SIG-M5 (cell line): Measurements from ENCODE around the gene KRTAP5-3.
"Not testable (repeated sequence)": the region's sequence is repeated elsewhere in the genome, so short reads cannot be mapped to it uniquely, and the experiment has no call there.

ENCODE experiments used
- DNase-seq: peaks from one replicate; lab custom pipeline; 2025; lab: John Stamatoyannopoulos, UW

The KRTAP5-3 gene

DNA sequence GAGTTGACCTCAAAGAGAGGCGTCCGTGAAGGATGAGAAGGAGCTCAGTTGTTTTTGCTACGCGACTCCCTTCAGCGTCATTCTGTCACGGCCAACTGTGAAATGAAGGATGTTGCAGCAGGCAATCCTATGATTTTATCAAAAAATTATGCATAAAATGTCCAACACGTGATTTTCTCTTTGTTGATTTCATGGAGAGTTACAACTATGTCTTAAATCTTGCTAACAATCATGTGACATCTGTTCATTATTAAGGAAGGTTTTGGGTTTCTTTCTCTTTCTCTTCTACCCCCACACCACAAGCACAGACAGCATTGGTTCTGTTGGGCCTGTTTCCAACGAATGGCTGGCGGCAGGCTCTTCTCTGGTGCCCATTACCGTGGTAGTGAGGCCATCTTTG, 10.0 kb upstream of the KRTAP5-3 start:
- DNase-seq: no peak

- not testable (repeated sequence) for DNase-seq
These were observed 362 bp downstream of the KRTAP5-3 start for GRCh38 chr11:1607901-1608300.

DNA sequence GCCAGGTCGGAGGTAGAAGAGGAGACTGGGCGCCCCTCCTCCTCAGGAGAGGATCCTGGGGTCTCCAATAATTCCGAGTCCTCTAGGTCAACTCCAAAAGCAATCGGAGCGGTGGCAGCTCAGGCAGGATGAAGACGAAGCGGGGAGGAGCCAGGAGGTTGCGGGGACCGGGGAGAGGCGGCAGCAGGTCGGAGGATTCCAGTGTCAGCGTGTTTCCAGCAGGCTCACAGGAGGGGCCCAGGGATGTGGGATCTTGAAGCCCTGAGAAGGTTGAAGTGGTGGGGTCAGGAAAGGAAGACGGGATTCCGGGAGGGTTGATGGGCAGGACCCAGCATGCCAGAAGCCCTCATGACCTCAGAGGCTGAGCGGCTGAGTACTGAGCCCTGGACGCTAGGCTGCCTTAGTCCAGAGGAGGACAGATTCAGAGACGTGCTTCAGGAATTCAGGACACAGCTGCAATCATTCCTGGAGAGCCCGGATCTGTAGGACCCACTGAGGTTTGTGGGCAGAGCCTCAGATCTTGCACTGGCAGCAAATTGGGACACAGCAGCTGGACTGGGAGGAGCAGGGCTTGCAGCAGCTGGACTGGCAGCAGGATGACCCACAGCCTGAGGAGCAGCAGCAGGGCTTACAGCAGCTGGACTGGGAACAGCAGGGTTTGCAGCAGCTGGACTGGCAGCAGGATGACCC, 962 bp downstream of the KRTAP5-3 start:
- not testable (repeated sequence) for DNase-seq

GRCh38 chr11:1605923-1606322, 2.3 kb downstream of the KRTAP5-3 start:
- DNase-seq: not testable (repeated sequence)

DNA sequence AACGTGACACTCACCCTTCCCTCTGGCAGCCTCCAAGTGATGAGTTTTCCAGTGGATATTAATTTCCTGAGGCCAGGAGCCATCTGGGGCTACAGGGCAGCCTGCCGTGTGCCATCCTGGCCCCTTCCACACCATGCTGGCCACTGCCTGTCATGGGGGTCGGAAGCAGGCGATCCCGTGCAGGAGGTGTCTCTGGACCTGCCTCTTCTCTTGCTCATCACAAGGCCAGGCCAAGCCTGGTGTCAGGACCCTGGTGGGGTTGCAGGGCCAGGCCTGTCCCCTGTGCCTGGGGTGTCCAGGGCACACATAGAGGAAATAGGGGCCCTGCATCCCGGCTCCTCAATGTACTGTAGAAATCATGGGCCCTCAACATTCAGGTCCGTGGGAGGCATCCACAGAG, 3.6 kb downstream of the KRTAP5-3 start:
- DNase-seq: no peak

- DNase-seq: no peak
These were observed 4.1 kb downstream of the KRTAP5-3 start for GRCh38 chr11:1604181-1604580.

DNA sequence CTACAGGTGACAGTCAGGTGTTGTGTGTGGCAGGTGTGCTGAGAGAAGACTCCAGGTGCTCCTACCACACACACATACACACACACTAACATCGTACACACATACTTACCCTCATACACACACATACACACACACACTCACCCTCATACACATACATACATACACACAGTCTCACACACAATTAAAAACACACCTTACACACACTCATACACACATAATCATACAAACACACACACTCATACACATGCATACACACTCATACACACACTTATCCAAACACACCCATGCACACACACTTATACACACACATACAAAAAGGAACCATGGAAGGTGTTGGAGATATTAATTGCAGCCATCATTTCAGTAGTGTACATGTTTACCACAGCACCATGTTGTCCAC, 4.6 kb downstream of the KRTAP5-3 start:
- no peak for DNase-seq

GRCh38 chr11:1601663-1602062, 6.6 kb downstream of the KRTAP5-3 start:
- DNase-seq: not testable (repeated sequence)

DNA sequence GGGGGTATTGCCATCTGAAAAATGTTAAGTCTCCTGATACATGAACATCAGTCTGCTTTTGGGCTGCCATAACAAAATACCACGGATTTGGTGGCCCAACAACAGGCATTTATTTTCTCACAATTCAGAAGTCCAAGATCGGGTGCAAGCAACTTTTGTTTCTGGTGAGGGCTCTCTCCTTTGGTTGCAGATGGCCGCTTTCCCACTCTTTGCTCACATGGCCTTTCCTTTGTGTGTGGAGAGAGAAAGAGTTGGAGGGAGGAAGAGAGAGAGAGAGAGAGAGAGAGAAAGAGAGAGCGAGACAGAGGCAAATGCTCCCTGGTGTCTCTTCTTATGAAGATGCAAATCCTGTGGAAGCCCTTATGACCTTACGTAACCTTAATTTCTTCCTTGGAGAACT, 7.6 kb downstream of the KRTAP5-3 start:
- DNase-seq: no peak

- no peak for DNase-seq
These were observed 9.4 kb downstream of the KRTAP5-3 start for GRCh38 chr11:1598816-1599215.

GRCh38 chr11:1598406-1598805, 9.9 kb downstream of the KRTAP5-3 start:
- not testable (repeated sequence) for DNase-seq

- no peak for DNase-seq
These were observed 10.3 kb downstream of the KRTAP5-3 start, which contains the start of gene KRTAP5-2 for GRCh38 chr11:1597994-1598380. Gene KRTAP5-2, minus strand, starts transcription at chr11:1598294. Its CDS starts 44 bp downstream, at chr11:1598250.

DNA sequence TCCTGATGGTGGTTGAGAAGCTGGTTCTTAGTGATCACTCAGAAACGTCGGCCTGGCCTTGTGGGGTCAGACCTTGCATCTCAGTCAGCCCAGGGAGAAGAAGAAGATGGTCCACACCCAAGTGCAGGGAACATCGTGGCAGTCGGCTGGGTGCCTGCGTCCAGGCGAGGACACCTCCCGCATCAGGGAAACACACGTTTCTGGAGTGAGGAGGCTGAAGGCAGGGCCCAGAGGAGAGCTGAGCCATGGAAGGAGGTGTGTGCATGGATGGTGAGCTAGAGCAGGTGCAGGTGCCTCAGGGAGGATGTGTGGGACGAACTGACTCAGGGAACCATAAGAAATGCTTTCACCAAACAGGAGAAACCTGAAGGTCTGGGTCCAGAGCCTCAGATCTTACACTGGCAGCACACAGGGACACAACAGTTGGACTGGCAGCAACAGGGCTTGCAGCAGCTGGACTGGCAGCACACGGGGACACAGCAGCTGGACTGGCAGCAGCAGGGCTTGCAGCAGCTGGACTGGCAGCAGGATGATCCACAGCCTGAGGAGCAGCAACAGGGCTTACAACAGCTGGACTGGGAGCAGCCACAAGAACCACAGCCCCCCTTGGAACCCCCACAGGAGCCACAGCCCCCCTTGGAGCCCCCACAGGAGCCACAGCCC, 10.8 kb downstream of the KRTAP5-3 start:
- no peak for DNase-seq

DNA sequence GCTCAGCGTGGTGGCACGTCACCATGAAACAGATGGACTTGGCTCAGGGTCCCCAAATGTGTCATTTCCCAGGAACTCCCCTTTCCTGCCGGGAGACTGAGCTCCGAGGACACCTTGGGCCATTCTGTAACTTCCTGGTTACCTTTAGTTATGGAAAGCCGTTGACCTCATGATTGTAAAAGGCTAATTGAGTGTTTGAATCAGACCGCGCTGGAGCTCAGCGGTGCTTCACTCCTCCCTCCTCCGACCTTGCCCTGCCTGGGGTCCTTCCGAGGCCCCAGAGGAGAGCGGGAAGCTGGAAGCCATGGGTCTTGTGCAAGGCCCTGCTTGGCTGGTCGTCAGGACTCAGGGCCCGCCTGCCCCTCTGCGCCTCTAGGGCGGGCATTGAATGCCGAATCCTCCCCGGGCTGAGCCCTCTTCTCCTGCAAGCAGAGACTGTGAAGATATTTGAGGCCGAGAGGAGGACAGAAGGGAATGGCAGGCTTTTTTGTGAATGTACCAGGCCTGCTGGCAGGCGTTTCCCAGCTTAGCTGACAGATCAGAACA, 11.6 kb downstream of the KRTAP5-3 start:
- not testable (repeated sequence) for DNase-seq

- DNase-seq: not testable (repeated sequence)
These were observed 12.2 kb downstream of the KRTAP5-3 start for GRCh38 chr11:1595994-1596575.

- DNase-seq: no peak
These were observed 15.6 kb downstream of the KRTAP5-3 start for GRCh38 chr11:1592628-1593027.

DNA sequence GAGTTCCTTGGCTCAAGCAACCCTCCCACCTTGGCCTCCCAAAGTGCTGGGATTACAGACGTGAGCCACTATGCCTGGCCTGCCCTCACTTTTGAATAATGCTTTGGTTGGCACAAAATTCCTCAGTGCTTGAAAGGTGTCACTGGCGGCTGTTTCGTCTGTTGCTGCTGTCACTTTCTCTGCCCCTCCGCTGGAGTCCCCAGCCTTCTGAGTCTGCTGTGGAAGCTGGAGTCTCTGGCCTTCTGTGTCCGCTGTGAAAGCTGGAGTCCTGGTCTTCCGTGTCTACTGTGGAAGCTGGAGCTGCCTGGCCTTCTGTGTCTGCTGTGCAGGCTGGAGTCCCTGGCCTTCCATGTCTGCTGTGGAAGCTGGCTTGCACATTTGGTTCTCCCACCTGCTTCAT, 18.3 kb downstream of the KRTAP5-3 start:
- no peak for DNase-seq

GRCh38 chr11:1589191-1589963, 18.9 kb downstream of the KRTAP5-3 start:
- DNase-seq: not testable (repeated sequence)

DNA sequence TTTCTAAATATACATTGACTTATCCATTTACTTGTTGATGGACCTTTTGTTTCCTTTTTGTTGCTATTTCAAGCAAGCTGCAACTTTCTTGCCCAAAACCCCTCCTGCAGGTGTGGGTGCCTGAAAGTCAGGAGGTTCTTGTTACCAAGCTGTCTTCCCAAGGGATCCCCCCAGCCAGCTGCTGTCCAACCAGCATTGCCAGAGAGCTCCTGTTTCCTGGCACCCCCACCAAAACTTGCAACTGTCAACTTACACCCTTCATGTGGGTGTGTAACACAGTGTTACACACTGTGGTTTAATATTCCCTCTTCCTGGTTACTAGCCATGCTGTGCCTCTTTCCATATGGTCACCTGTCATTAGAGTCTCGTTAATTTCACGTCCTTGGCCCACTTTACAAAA, 21.6 kb downstream of the KRTAP5-3 start:
- DNase-seq: no peak

DNA sequence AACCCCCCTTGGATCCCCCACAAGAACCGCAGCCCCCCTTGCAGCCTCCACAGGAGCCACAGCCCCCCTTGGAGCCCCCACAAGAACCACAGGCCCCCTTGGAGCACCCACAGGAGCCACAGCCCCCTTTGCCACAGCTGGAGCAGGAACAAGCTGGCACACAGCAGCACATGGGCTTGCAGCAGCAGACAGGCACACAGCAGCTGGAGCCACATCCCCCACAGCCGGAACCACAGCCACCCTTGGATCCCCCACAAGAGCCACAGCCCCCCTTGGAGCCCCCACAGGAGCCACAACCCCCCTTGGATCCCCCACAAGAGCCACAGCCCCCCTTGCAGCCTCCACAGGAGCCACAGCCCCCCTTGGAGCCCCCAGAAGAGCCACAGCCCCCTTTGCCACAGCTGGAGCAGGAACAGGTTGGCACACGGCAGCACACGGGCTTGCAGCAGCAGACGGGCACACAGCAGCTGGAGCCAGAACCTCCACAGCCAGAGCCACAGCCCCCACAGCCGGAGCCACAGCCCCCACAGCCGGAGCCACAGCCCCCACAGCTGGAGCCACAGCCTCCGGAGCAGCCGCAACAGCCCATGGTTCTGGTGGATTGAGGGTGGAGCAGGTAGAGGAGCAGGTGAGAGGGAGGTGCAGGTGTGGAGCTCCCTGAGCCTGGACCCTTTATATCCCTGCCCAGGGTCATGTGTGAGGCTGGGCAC, 23.4 kb downstream of the KRTAP5-3 start, which contains the start of gene KRTAP5-1:
Gene KRTAP5-1, minus strand, starts transcription at position 623 of the 710 bp plus-strand sequence. Its CDS starts 34 bp downstream, at position 589.
- not testable (repeated sequence) for DNase-seq

GRCh38 chr11:1582909-1583308, 25.4 kb downstream of the KRTAP5-3 start:
- DNase-seq: not testable (repeated sequence)
